H1 (cell line): Measurements from ENCODE around the gene GPR18. TPM values are rescaled to one million over a fixed set of nuclear protein-coding genes. Genes with fewer than 3 reads are reported as not detected.

Source experiments
- BACH1 ChIP-seq: IDR thresholded peaks from 2 replicates; pipeline ENCODE4 v1.6.1; 2012; ENCODE audit warnings: low read length, improper control_type of control experiment
- CHD2 ChIP-seq: IDR thresholded peaks from 2 replicates; pipeline ENCODE4 v1.6.1; 2012; ENCODE audit warnings: low read length, improper control_type of control experiment
- KDM5A ChIP-seq: fragments of 200-600 bp; IDR thresholded peaks from 2 replicates; pipeline ENCODE4 v1.7.1; 2012; ENCODE audit warnings: mild to moderate bottlenecking, low read length, inconsistent platforms, mixed read lengths
- NRF1 ChIP-seq: IDR thresholded peaks from 2 replicates; pipeline ENCODE4 v1.6.1; 2011; ENCODE audit warnings: mild to moderate bottlenecking, low read depth, low read length, improper control_type of control experiment
- POLR2A ChIP-seq, 2 experiments: IDR thresholded peaks; 1 replicate in 1 of 2; 2 replicates in 1 of 2; pipeline ENCODE4 v1.6.1; 2011; ENCODE audit warnings: low read depth in 2 of 2, low read length in 2 of 2, mild to moderate bottlenecking in 2 of 2; ENCODE audit errors: control extremely low read depth in 1 of 2
- POLR2AphosphoS5 ChIP-seq: IDR thresholded peaks from 2 replicates; pipeline ENCODE4 v1.6.1; 2011; ENCODE audit warnings: low read depth, low read length
- RAD21 ChIP-seq, 2 experiments: IDR thresholded peaks in 1 of 2; conservative IDR thresholded peaks in 1 of 2; 2 replicates each; pipeline ENCODE4 v1.6.1; 2011; ENCODE audit warnings: low read depth in 2 of 2, low read length in 2 of 2, improper control_type of control experiment in 1 of 2, inconsistent platforms in 1 of 2, mild to moderate bottlenecking in 1 of 2, moderate library complexity in 1 of 2
- RFX5 ChIP-seq: IDR thresholded peaks from 2 replicates; pipeline ENCODE4 v1.6.1; 2011; ENCODE audit warnings: low read depth, low read length, improper control_type of control experiment, borderline replicate concordance
- SP1 ChIP-seq: IDR thresholded peaks from 2 replicates; pipeline ENCODE4 v1.6.1; 2011; ENCODE audit warnings: low read depth, low read length
- SRF ChIP-seq: IDR thresholded peaks from 2 replicates; pipeline ENCODE4 v1.6.1; 2011; ENCODE audit warnings: mild to moderate bottlenecking, low read depth, low read length, moderate library complexity
- TAF1 ChIP-seq: IDR thresholded peaks from 2 replicates; pipeline ENCODE4 v1.6.1; 2011; ENCODE audit warnings: mild to moderate bottlenecking, low read depth, low read length
- TEAD4 ChIP-seq: IDR thresholded peaks from 2 replicates; pipeline ENCODE4 v1.6.1; 2012; ENCODE audit warnings: low read depth, low read length, inconsistent platforms, mixed read lengths
- YY1 ChIP-seq: IDR thresholded peaks from 2 replicates; pipeline ENCODE4 v1.6.1; 2011; ENCODE audit warnings: low read depth, mild to moderate bottlenecking, low read length
- polyA plus RNA-seq, 7 experiments: library from polyadenylated mRNA; depleted of rRNA in 3 of 7; stranded (reverse) in 5 of 7; unstranded in 2 of 7; fragments of >200 nt in 5 of 7; fragments of 200-250 nt in 2 of 7; gene quantifications; 1 replicate in 5 of 7; 2 replicates in 1 of 7; 4 replicates in 1 of 7; pipeline versions ENCODE4 v1.2.1 to v1.2.3, GENCODE V29; 2011 to 2013; ENCODE audit warnings: missing spikeins in 2 of 7, mixed read lengths in 2 of 7
- total RNA-seq: library from RNA; stranded (reverse); fragmentation: NEBNext Ultra II Directional; extraction: Animal tissue kit (Norgen Biotek cat#: 25700); gene quantifications from 2 replicates; pipeline ENCODE4 v1.2.1, GENCODE V29; 2021
- TF ChIP-seq, protein P1 (sequence below): fragments of 300-600 bp; sonication (generic); IDR thresholded peaks from 2 replicates; pipeline ENCODE4 v1.7.1; 2012; ENCODE audit warnings: low read length, moderate library complexity, mild to moderate bottlenecking, inconsistent platforms; ENCODE audit not compliant: insufficient replicate concordance

Gene GPR18
- total and polyA plus RNA-seq, 2 of the 8 experiments (the other 6 are each of a cell fraction or from before 2014, with no cell fraction given): not detected

DNA sequence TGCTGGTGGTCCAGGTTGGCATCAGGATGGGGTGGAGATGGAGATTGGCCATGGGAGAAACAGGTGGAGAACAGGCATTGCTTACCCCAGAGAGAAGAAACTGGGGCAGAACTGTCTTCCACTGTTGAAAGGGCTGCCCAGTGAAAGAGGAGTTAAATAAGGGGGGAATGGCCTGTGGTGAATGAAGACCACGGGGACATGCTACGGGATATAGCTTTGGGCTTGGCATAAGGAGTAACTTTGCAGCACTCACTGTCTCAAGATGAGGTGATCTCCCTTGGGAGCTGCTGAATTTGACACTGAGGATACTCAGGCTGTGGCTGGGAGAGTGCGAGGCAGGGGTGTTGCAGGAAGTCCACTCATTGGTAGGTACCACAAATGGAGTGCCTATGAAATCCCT, 10.6 kb upstream of the GPR18 start (continued):
- TF ChIP-seq, protein P1, sequence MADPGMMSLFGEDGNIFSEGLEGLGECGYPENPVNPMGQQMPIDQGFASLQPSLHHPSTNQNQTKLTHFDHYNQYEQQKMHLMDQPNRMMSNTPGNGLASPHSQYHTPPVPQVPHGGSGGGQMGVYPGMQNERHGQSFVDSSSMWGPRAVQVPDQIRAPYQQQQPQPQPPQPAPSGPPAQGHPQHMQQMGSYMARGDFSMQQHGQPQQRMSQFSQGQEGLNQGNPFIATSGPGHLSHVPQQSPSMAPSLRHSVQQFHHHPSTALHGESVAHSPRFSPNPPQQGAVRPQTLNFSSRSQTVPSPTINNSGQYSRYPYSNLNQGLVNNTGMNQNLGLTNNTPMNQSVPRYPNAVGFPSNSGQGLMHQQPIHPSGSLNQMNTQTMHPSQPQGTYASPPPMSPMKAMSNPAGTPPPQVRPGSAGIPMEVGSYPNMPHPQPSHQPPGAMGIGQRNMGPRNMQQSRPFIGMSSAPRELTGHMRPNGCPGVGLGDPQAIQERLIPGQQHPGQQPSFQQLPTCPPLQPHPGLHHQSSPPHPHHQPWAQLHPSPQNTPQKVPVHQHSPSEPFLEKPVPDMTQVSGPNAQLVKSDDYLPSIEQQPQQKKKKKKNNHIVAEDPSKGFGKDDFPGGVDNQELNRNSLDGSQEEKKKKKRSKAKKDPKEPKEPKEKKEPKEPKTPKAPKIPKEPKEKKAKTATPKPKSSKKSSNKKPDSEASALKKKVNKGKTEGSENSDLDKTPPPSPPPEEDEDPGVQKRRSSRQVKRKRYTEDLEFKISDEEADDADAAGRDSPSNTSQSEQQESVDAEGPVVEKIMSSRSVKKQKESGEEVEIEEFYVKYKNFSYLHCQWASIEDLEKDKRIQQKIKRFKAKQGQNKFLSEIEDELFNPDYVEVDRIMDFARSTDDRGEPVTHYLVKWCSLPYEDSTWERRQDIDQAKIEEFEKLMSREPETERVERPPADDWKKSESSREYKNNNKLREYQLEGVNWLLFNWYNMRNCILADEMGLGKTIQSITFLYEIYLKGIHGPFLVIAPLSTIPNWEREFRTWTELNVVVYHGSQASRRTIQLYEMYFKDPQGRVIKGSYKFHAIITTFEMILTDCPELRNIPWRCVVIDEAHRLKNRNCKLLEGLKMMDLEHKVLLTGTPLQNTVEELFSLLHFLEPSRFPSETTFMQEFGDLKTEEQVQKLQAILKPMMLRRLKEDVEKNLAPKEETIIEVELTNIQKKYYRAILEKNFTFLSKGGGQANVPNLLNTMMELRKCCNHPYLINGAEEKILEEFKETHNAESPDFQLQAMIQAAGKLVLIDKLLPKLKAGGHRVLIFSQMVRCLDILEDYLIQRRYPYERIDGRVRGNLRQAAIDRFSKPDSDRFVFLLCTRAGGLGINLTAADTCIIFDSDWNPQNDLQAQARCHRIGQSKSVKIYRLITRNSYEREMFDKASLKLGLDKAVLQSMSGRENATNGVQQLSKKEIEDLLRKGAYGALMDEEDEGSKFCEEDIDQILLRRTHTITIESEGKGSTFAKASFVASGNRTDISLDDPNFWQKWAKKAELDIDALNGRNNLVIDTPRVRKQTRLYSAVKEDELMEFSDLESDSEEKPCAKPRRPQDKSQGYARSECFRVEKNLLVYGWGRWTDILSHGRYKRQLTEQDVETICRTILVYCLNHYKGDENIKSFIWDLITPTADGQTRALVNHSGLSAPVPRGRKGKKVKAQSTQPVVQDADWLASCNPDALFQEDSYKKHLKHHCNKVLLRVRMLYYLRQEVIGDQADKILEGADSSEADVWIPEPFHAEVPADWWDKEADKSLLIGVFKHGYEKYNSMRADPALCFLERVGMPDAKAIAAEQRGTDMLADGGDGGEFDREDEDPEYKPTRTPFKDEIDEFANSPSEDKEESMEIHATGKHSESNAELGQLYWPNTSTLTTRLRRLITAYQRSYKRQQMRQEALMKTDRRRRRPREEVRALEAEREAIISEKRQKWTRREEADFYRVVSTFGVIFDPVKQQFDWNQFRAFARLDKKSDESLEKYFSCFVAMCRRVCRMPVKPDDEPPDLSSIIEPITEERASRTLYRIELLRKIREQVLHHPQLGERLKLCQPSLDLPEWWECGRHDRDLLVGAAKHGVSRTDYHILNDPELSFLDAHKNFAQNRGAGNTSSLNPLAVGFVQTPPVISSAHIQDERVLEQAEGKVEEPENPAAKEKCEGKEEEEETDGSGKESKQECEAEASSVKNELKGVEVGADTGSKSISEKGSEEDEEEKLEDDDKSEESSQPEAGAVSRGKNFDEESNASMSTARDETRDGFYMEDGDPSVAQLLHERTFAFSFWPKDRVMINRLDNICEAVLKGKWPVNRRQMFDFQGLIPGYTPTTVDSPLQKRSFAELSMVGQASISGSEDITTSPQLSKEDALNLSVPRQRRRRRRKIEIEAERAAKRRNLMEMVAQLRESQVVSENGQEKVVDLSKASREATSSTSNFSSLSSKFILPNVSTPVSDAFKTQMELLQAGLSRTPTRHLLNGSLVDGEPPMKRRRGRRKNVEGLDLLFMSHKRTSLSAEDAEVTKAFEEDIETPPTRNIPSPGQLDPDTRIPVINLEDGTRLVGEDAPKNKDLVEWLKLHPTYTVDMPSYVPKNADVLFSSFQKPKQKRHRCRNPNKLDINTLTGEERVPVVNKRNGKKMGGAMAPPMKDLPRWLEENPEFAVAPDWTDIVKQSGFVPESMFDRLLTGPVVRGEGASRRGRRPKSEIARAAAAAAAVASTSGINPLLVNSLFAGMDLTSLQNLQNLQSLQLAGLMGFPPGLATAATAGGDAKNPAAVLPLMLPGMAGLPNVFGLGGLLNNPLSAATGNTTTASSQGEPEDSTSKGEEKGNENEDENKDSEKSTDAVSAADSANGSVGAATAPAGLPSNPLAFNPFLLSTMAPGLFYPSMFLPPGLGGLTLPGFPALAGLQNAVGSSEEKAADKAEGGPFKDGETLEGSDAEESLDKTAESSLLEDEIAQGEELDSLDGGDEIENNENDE: no peak
- TF ChIP-seq SRF: no peak
- no peak for TF ChIP-seq TEAD4
- TF ChIP-seq CHD2: no peak
- no peak for TF ChIP-seq RFX5
- no peak for TF ChIP-seq SP1
- no peak for TF ChIP-seq BACH1
- TF ChIP-seq NRF1: no peak
- no peak for TF ChIP-seq TAF1
- no peak for TF ChIP-seq KDM5A
- no peak for TF ChIP-seq YY1
- no peak for TF ChIP-seq POLR2AphosphoS5
- TF ChIP-seq POLR2A (IDR thresholded peaks at IDR 0.05; ENCODE audit: control extremely low read depth in 1 of 2, low read depth in 2 of 2, low read length in 2 of 2): no peak
- TF ChIP-seq RAD21 (IDR thresholded peaks at IDR 0.05 in 1 of 2, conservative IDR thresholded peaks at IDR 0.05 in 1 of 2; ENCODE audit: low read depth in 2 of 2, low read length in 2 of 2): no peak
